A549 treated with Mapracorat at 1 μM for 4 hours (cell line): ENCODE measurements around the gene ZNF263. TPM values are rescaled to one million over a fixed set of nuclear protein-coding genes. Genes with fewer than 3 reads are reported as not detected.

Experiments used
- total RNA-seq: library from RNA; stranded (reverse); fragments of 200-300 nt; extraction: Qiagen RNA extraction; gene quantifications from 5 replicates; pipeline ENCODE4 v1.2.3, GENCODE V29; 2022

Gene ZNF263
- total RNA-seq: 35.5 to 41.1 TPM (median 37.1 TPM) in 5 replicates

GRCh38 chr16:3282730-3283542 lies at the start of gene ZNF263:
Gene ZNF263, plus strand, starts transcription at chr16:3283491. Its CDS starts 328 bp downstream, at chr16:3283819.

DNA sequence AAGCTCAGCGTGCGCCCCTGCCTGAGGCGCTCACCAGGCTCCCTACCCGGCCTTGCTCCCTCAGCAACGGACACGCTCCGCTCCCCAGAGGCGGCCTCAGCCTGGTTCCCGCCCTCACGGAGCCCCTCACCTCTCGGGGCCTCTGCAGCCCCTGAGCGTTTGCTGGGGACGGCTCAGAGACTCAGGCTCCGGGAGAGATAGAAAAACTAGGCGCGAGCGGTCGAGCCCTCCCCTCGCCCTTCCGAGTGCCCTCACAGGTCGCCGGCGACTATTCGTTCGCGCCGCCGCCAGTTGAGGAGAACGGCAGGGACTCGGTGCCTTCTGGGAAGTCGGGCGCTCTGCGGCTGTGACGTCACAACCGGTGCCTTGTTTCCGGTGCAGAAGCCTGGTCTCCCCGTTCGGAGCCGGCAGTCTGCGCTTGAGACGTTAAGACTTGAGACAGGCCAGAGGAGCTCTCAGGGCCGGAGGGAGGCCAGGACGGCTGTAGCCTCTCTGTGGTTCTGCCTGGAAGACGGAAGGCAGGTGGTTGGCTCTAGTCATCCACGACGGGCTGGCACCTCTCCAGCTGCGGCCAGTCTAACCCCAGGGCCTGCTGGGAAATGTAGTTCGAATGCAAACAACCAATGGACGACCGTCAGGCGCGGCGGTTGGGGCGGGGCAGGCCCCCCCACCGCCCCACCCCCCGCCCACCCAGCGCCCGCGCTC lies 48.3 kb upstream of the ZNF263 start, which contains the start of gene ZNF200:
Gene ZNF200, minus strand, starts transcription at position 302 of the 705 bp plus-strand sequence. CDS start 1,403 bp downstream, outside the sequence.

GRCh38 chr16:3256146-3256865 lies 27.0 kb upstream of the ZNF263 start, which contains the start of gene MEFV:
Gene MEFV, minus strand, starts transcription at chr16:3256633. Its CDS starts 46 bp downstream, at chr16:3256587.

DNA sequence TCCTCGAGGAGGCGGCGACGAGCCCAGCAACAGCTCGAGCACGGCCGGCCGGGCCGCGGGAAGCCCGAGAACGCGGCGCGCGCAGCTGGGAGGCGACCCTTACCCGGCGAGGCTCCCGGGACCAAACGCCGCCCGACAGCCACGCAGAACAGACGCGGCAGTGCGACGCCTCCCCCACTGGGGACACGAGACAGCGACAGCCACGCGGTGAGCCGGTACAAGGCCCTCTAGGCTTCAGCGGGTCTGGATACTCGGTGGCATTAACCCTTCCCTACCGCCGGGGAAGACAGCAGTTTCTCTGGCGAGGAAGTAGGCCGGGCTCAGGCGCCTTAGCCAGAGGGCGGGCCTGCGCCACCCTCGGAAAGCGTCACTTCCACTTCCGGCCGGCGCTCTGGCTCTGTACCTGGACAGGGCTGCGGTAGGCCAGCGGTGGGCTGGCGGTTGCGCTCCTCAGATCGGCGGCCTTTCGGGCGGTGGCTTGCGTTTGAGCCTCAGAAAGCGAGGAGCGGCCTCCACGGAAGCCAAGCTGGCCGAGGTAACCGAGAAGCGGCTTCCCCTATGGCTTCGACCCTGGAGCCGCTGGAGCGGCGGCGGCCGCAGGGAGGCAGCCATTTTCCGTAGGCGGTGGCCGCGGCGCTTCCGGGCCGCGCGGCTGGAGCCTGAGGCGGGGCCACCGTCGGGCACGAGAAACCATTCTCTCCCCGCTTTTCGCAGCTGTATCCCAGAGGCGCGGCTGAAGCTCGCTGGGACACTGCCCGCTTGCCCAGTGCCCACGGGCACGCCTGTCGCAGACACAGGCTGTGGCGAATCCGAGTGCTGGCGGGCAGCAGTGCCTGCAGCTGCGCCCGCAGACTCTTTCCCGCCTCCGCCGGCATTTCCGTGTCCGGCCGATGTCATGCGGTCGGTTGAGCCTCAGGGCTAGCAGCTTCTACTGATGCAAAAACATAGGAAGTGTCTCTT lies 22.1 kb downstream of the ZNF263 start, which contains the start of the genes TIGD7 and ZNF75A:
Gene TIGD7, minus strand, starts transcription at position 322 of the 960 bp plus-strand sequence. CDS start 4,816 bp downstream, outside the sequence.
Gene ZNF75A, plus strand, starts transcription at position 389 of the 960 bp plus-strand sequence. CDS start 2,932 bp downstream, outside the sequence.

Other genes with a start within 250 kb of the ZNF263 start
- gene BICDL2, start 246.5 kb upstream of the ZNF263 start, total RNA-seq: not detected in 5 replicates
- 0.78 to 1.4 TPM (median 0.94 TPM) in 5 replicates for gene MMP25, start 236.9 kb upstream of the ZNF263 start, total RNA-seq
- 21.6 to 34.9 TPM (median 26.1 TPM) in 5 replicates for gene IL32, start 217.9 kb upstream of the ZNF263 start, total RNA-seq
- 0.20 TPM in 1 of 5 replicates, not detected in the others for gene ZSCAN10, start 184.2 kb upstream of the ZNF263 start, total RNA-seq
- 11.6 to 15.7 TPM (median 14.4 TPM) in 5 replicates for gene ZNF205, start 170.9 kb upstream of the ZNF263 start, total RNA-seq
- gene ZNF213, start 148.5 kb upstream of the ZNF263 start, total RNA-seq: 7.4 to 12.9 TPM (median 11.6 TPM) in 5 replicates
- gene OR1F1, start 95.3 kb upstream of the ZNF263 start, total RNA-seq: 0.17 to 0.65 TPM (median 0.43 TPM) in 4 of 5 replicates, not detected in the other
- gene ZNF200, start 48.3 kb upstream of the ZNF263 start, total RNA-seq: 7.4 to 8.2 TPM (median 7.6 TPM) in 5 replicates
- gene MEFV, start 26.9 kb upstream of the ZNF263 start, total RNA-seq: 0.12 TPM in 1 of 5 replicates, not detected in the others
- 0.59 to 1.5 TPM (median 1.3 TPM) in 5 replicates for gene TIGD7, start 21.9 kb downstream of the ZNF263 start, total RNA-seq
- gene ZNF75A, start 22.0 kb downstream of the ZNF263 start, total RNA-seq: 9.7 to 10.6 TPM (median 10.2 TPM) in 5 replicates
- gene OR2C1, start 72.4 kb downstream of the ZNF263 start, total RNA-seq: not detected in 5 replicates
- gene ZSCAN32, start 117.5 kb downstream of the ZNF263 start, total RNA-seq: 10.7 to 16.3 TPM (median 14.0 TPM) in 5 replicates
- gene ZNF174, start 117.7 kb downstream of the ZNF263 start, total RNA-seq: 11.5 to 15.7 TPM (median 13.9 TPM) in 5 replicates
- gene ZNF597, start 160.0 kb downstream of the ZNF263 start, total RNA-seq: 0.98 to 1.1 TPM (median 1.0 TPM) in 5 replicates
- 48.6 to 54.7 TPM (median 50.2 TPM) in 5 replicates for gene NAA60, start 160.2 kb downstream of the ZNF263 start, total RNA-seq
- not detected in 5 replicates for gene C16orf90, start 212.0 kb downstream of the ZNF263 start, total RNA-seq
- gene CLUAP1, start 217.5 kb downstream of the ZNF263 start, total RNA-seq: 17.7 to 23.3 TPM (median 20.1 TPM) in 5 replicates